ENCODE results near the gene ZNF814. TPM values are rescaled to one million over a fixed set of nuclear protein-coding genes. Genes with fewer than 3 reads are reported as not detected.
"Not testable (repeated sequence)": the region's sequence is repeated elsewhere in the genome, so short reads cannot be mapped to it uniquely, and the experiment has no call there.

The ZNF814 gene
- 12.3 TPM for total RNA-seq
- long read RNA-seq, partial matches to known transcripts, result 0 of 23 reads
- long read RNA-seq, other reads (novel, unspliced or antisense), result 21 of 23 reads

DNA sequence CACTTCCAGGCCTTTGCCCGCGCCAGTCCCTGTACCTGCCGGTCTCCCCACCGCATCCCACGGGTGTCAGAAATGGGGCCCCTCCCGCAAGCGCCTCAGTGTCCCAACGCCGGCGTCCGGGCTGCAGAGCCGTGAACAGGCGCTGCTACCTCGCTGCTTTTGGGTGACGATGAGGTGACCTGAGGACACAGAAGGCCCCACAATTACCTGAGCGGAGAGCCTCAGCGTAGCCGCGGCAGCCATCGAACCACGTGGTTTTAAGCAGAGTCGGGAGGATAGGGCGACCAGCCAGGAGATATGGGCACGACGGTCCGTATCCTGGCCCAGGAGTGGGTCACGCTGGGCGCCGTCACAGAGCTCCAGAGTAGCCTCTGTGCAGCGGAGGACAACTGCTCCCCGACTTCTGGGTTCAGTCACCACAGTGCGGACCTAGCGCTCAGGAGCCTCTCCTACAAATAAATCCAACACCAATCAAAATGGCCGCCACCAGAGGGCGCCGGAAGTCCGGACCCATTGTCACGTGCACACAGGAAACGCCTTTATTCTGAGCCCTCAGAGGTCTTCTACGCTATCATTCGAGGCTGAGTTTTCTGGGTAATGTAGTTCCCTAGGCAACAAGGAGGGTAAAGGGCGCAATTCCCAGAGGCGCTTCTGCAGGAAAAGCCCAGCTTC lies at the start of gene ZNF814:
Gene ZNF814 (minus strand): TSS at position 478 of the 672 bp plus-strand sequence. CDS start 235 bp downstream, at position 243.
- Histone ChIP-seq H3K4me1 (peaks cover 4% of the 10 kb centered on the region), H3K27me3 (no peaks in the 10 kb centered on the region), H3K9me3 (peaks cover 3% of the 10 kb centered on the region), H3K4me3 (peak within 1 kb of the TSS; percentile 75), H3K27ac (peak within 1 kb of the TSS; percentile 79), H3K36me3 (no peaks in the 10 kb centered on the region)
- peak; percentile 81 for DNase-seq
- intact Hi-C loops (cut with DNase I), result no loop called here
- peak; percentile 96 for ATAC-seq
- TF ChIP-seq, protein P1, sequence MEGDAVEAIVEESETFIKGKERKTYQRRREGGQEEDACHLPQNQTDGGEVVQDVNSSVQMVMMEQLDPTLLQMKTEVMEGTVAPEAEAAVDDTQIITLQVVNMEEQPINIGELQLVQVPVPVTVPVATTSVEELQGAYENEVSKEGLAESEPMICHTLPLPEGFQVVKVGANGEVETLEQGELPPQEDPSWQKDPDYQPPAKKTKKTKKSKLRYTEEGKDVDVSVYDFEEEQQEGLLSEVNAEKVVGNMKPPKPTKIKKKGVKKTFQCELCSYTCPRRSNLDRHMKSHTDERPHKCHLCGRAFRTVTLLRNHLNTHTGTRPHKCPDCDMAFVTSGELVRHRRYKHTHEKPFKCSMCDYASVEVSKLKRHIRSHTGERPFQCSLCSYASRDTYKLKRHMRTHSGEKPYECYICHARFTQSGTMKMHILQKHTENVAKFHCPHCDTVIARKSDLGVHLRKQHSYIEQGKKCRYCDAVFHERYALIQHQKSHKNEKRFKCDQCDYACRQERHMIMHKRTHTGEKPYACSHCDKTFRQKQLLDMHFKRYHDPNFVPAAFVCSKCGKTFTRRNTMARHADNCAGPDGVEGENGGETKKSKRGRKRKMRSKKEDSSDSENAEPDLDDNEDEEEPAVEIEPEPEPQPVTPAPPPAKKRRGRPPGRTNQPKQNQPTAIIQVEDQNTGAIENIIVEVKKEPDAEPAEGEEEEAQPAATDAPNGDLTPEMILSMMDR (IDR thresholded peaks at IDR 0.05), result peak; percentile 40

DNA sequence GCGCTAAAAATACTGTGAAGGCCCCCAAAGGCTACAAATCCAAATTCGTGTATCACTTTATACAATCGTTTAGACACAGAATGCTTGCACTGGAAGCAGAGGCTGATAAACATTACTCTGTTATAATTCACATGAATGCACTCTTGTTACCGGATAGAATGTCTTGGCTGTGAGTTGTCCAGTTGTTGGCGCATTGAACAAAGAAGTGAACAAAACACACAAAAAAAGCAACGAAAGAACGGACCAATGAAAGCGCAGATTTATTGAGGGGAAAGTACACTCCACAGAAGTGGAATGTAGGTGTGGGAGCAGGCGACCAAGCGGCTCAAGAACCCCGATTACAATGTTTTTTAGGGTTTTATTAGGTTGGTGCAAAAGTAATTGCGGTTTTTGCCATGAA lies 46.9 kb upstream of the ZNF814 start:
- DNase-seq, result no peak
- no peak for ATAC-seq
- Histone ChIP-seq H3K27me3 (no peaks in the 10 kb centered on the region), H3K4me1 (peaks cover 8% of the 10 kb centered on the region), H3K4me3 (no peak overlapping the region), H3K36me3 (peaks cover 3% of the 10 kb centered on the region), H3K9me3 (peaks cover 13% of the 10 kb centered on the region), H3K27ac (no peak overlapping the region)
- TF ChIP-seq, protein P1 (IDR thresholded peaks at IDR 0.05), result no peak
- intact Hi-C loops (cut with DNase I), result no loop called here

DNA sequence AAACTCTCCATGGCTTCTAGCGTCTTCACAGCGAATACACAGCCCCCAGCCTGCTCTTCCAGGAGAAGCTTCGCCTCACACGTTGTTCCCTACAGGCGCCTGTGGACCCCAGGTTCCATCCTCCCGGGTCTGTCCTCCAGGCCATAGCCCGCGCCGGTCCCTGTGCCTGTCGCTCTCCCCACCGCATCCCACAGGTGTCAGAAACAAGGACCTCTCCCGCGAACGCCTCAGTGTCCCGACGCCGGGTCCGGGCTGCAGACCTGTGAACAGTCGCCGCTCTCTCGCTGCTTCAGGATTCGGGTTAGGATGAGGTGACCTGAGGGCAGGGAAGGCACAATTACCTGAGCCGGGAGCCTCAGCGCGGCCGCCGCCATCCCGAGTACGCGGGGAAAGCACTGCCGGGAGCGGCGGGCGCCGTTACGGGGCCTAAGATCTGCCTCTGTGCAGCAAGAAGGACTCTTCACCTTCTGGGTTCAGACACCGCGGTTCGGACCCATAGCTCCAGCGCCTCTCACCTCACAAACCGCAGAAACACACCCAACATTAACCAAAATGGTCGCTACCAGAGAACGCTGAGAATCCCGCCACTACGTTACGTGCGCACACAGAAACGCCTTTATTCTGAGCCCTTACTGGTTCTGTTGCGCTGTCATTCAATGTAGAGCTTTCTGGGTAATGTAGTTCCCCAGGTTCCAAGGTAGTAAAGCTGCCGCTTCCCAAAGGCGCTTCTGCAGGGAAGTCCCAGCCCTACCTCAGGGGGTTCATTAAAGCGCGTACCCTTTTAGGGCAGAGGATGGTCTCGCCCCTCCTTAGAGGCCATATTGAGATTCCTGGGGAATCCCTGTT lies 46.2 kb upstream of the ZNF814 start, which contains the start of gene ZNF418:
Gene ZNF418 (minus strand): TSS at position 583 of the 846 bp plus-strand sequence. CDS start 1,580 bp downstream, outside the sequence.
- DNase-seq (peak; percentile 67), ATAC-seq (peak; percentile 97)
- no peaks in the 10 kb centered on the region for H3K27me3 ChIP-seq
- peak within 1 kb of the TSS; percentile 72 for H3K27ac ChIP-seq
- intact Hi-C loops (cut with DNase I), result no loop called here
- TF ChIP-seq, protein P1 (IDR thresholded peaks at IDR 0.05), result no peak
- peaks cover 8% of the 10 kb centered on the region for H3K4me1 ChIP-seq
- H3K9me3 ChIP-seq, result peaks cover 8% of the 10 kb centered on the region
- H3K4me3 ChIP-seq, result peak within 1 kb of the TSS; percentile 71
- no peaks in the 10 kb centered on the region for H3K36me3 ChIP-seq

DNA sequence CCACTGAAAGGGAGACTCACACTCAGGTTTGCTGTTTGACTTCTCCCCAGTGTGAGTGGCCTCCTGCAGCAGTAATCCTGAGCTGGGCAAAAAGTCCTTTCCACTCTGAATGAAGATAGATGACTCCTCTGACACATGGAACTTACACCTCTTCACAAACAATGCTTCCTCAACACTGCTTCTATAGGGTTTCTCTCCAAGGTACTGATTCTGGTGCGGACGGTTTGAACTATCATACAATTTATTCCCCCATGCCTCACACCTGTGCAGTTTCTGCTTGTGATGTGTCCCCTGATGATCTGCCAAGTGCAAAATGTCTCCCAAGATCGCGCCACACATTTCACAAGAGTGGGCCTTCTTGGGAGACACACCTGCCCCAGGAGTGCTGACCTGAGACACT lies 38.8 kb upstream of the ZNF814 start:
- TF ChIP-seq, protein P1 (IDR thresholded peaks at IDR 0.05), result no peak
- intact Hi-C loops (cut with DNase I), result no loop called here
- ATAC-seq (no peak), DNase-seq (no peak)
- H3K4me3 ChIP-seq, result no peak overlapping the region
- H3K4me1 ChIP-seq, result no peaks in the 10 kb centered on the region
- no peaks in the 10 kb centered on the region for H3K27me3 ChIP-seq
- peaks cover 17% of the 10 kb centered on the region for H3K36me3 ChIP-seq
- no peak overlapping the region for H3K27ac ChIP-seq
- peaks cover 25% of the 10 kb centered on the region for H3K9me3 ChIP-seq

DNA sequence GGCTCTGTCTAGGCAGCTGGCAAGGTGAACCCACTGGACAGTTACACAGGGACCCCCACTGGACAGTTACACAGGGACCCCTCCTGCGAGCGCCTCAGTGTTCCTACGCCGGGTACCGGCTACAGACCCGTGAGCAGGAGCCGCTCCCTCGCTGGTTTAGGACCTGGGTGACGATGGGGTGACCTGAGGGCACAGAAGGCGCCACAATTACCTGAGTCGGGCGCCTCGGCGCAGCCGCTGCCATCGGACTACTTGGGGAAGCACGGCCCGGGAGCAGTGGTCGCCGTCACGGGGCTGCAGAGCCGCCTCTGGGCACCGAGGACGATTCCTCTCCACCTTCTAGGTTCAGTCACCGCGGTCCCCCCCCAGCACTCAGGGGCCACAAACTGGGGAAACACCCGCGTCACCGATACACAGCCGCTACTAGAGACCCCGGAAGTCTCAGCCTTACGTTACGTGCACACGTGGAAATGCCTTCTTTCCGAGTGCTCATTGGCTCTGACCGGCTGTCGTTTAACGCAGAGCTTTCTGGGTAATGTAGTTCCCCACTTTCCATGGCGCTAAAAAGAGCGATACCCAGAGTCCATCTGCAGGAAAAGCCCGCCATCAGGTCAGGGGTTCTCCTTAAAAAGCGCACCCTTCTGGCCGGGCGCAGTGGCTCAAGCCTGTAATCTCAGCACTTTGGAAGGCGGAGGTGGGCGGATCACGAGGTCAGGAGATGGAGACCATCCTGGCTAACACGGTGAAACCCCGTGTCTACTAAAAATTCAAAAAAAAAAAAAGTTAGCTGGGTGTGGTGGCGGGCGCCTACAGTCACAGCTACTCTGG lies 27.5 kb upstream of the ZNF814 start, which contains the start of gene ZNF417:
Gene ZNF417 (minus strand): TSS at position 425 of the 828 bp plus-strand sequence. CDS start 181 bp downstream, at position 244.
- peak within 1 kb of the TSS; percentile 88 for H3K27ac ChIP-seq
- H3K4me1 ChIP-seq, result peaks cover 13% of the 10 kb centered on the region
- intact Hi-C loops (cut with DNase I); H3K27me3 ChIP-seq; H3K36me3 ChIP-seq; H3K9me3 ChIP-seq: not testable (repeated sequence)
- ATAC-seq, result peak; percentile 99
- TF ChIP-seq, protein P1 (IDR thresholded peaks at IDR 0.05), result peak; percentile 27
- H3K4me3 ChIP-seq, result peak within 1 kb of the TSS; percentile 96
- peak; percentile 87 for DNase-seq

Measured in upper lobe of right lung (tissue), 1 donor.